Choroid plexus epithelial cell (primary cell): ENCODE data around the gene XPO6.
"Not testable (repeated sequence)": the region's sequence is repeated elsewhere in the genome, so short reads cannot be mapped to it uniquely, and the experiment has no call there.

Source experiments
- DNase-seq: peaks from one replicate; pipeline ENCODE4 v3.0.0-alpha.2; 2010; ENCODE audit warnings: low read depth
- H3K4me3 ChIP-seq: 2 replicates; pipeline ENCODE4 v1.5.1; 2011; ENCODE audit warnings: low read depth, mild to moderate bottlenecking, control low read depth, low read length, moderate library complexity
- TF ChIP-seq, protein P1 (sequence below): conservative IDR thresholded peaks from 2 replicates; pipeline ENCODE4 v1.5.1; 2011; ENCODE audit warnings: low read depth, mild to moderate bottlenecking, control low read depth, inconsistent platforms, low read length, moderate library complexity

The XPO6 gene

DNA sequence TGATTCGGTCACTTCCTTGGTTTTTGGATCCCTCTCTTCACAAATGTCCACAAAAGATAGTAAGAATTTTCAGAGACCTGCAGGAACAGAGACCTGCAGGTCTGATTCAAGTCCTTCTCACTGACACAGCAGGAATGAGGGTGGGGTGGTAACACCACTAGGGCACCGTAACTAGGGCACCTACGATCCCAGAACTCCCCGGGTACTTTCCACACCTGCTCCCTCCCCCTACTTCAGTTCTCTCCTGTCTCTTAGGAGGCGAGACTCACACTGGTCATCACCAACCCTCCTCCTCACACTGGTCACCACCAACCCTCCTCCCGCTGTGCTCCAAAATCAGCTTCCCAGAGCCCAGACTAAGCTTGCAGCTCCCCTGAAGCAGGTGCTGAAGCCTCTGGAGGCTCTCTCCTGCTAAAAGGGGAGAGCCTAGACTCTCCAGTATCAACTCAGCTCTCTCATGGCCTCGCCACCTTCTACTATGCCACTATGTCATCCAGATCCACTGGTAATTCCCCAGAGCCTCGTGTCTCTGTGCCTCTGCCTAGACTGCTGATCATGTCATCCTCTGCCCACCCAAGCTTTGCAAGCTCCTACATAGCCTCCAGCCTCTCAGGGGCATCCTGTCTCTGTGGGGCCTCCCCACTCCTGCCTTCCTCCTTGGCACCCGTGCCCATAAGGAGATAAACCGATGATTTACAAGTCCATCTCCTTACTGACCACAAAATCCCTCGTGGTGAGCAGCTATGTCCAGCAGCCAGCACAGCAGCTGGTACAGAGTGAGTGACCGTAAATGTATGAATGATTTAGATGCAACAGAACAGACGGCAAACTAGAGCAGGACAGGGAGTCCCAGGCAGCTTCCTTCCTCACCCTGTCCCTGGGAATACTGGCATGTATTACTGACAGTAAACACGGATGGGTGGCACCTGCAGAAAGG lies 84.8 kb downstream of the XPO6 start:
- TF ChIP-seq, protein P1, sequence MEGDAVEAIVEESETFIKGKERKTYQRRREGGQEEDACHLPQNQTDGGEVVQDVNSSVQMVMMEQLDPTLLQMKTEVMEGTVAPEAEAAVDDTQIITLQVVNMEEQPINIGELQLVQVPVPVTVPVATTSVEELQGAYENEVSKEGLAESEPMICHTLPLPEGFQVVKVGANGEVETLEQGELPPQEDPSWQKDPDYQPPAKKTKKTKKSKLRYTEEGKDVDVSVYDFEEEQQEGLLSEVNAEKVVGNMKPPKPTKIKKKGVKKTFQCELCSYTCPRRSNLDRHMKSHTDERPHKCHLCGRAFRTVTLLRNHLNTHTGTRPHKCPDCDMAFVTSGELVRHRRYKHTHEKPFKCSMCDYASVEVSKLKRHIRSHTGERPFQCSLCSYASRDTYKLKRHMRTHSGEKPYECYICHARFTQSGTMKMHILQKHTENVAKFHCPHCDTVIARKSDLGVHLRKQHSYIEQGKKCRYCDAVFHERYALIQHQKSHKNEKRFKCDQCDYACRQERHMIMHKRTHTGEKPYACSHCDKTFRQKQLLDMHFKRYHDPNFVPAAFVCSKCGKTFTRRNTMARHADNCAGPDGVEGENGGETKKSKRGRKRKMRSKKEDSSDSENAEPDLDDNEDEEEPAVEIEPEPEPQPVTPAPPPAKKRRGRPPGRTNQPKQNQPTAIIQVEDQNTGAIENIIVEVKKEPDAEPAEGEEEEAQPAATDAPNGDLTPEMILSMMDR: no peak
- no peak overlapping the region for H3K4me3 ChIP-seq
- no peak for DNase-seq

DNA sequence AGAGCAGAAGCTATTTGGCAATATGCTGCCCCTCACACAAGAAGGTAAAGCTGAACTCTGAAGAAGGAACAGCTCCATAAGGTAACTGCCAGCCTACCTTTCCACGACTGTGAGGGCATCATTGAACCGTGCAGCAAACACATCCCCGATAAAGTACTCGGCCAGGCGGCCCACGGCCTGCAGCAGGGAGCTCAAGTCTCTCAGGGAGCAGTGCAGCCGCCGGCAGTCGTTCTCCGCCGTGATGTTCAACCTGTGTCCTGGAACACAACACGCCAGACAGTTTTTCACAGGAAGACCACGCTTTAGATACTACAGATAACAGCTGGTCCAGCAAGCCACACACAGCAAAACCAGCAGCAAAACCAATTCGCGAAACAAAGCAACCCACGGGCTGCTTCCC lies 86.2 kb downstream of the XPO6 start:
- TF ChIP-seq, protein P1: no peak
- no peak for DNase-seq
- H3K4me3 ChIP-seq: no peak overlapping the region

DNA sequence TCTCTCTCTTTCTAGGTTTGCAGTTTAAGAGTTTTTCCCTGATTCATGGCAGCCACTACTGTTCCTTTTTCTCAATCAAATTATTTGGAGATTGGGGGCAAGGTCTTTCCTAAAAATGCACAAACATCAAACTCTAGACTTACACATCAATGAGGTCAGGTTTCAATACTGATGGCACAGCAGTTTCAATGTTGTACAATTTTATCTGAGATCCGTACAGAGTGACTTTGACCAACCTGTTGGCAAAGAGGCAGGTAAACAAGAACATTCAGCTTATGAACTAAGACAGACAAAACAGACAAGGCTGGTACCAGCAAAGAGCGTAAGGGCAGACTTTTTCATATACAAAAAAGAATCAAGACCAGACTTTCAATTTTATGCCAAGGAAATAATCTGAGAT lies 90.2 kb downstream of the XPO6 start:
- no peak for DNase-seq
- TF ChIP-seq, protein P1: no peak
- H3K4me3 ChIP-seq: no peak overlapping the region

DNA sequence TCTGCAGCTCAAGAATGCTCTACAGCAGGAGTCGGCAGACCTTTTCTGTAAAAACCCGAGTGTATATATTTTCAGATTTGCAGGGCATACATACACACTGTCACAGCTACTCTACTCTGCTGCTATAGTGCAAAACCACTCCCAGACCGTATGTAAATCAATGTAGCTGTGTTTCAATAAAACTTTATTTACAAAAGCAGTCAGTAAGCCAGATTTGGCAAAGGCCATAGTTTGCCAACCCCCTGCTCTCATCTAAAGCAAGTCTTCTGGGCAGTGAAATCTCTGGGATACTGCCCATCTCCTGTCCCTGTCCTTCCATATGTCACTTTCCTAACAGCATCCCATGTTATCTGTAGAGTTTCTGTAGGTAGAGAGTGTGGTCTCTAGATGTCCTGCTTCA lies 91.0 kb downstream of the XPO6 start:
- TF ChIP-seq, protein P1: no peak
- no peak overlapping the region for H3K4me3 ChIP-seq
- no peak for DNase-seq

DNA sequence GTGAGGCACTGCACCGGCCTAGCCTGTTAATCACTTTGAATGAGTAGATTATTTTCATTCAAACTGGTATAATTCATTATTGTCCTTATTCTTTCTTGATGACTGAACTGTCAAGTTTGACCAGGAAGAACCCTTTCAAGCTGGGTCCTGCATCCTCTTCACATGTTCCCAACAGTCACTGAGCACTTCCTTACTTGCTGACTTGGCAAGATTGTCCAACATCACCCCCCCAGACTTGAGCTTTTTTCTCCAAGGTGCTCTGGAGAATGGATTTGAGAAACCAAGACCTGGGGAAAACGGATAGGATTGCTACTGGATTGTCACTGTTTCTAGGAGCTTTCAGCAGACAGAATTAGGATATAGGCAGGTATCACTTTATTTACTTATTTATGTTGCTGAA lies 93.1 kb downstream of the XPO6 start:
- DNase-seq: no peak
- H3K4me3 ChIP-seq: no peak overlapping the region
- TF ChIP-seq, protein P1: no peak

DNA sequence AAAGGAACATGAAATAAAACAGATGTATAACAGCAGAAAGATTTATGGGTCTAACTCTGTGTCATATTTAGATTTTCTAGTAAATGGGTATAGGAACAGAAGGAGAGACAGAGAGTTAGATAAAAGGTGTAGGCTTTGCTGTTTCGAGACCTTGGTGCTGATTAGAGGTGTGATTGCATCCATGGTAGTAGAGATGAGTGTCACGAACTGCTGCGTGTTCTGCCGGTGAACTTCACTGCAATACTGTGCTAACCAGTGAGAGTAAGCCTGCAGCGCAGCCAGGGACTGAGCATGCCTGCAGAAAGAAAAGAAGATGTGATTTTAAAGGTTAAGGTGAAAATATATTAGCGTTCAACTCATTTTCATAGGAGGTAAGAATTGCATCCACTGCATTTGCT lies 94.6 kb downstream of the XPO6 start:
- no peak for DNase-seq
- no peak overlapping the region for H3K4me3 ChIP-seq
- TF ChIP-seq, protein P1: no peak

DNA sequence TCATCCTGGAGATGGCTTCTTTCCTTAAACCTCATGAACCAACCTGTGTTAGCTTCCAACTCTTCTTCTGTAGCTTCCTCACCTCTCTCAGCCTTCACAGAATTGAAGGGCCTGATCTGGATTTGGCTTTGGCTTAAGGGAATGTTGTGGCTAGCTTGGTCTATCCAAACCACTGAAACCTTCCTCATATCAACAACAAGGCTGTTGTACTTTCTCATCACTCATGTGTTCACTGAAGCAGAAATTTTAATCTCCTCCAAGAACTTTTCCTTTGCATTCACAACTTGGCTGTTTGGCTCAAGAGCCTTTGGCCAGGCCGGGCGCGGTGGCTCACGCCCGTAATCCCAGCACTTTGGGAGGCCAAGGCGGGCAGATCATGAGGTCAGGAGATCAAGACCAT lies 95.9 kb downstream of the XPO6 start:
- H3K4me3 ChIP-seq, DNase-seq: not testable (repeated sequence)
